Skeletal muscle tissue (tissue), 4 donors: Measurements from ENCODE around the gene IKZF4. TPM values are rescaled to one million over a fixed set of nuclear protein-coding genes. Genes with fewer than 3 reads are reported as not detected.
A peak's percentile ranks its signal among the peaks of the same experiment; 100 is the strongest.

ENCODE experiments used
- H3K27ac ChIP-seq: one replicate; pipeline ENCODE4 v1.7.0; 2013; ENCODE audit warnings: mild to moderate bottlenecking, low read depth, low read length, inconsistent platforms
- H3K27me3 ChIP-seq, 3 donors: one replicate each; pipeline ENCODE4 v1.7.0; 2013; ENCODE audit warnings: low read length in 3 of 3; ENCODE audit not compliant: control insufficient read depth in 3 of 3, insufficient read depth in 3 of 3
- H3K36me3 ChIP-seq, 3 donors: one replicate each; pipeline ENCODE4 v1.7.0; 2013; ENCODE audit warnings: low read length in 3 of 3; ENCODE audit not compliant: control insufficient read depth in 3 of 3, insufficient read depth in 3 of 3
- H3K4me1 ChIP-seq, 3 donors: one replicate each; pipeline ENCODE4 v1.7.0; 2013; ENCODE audit warnings: low read length in 3 of 3, mild to moderate bottlenecking in 3 of 3; ENCODE audit not compliant: control insufficient read depth in 3 of 3, insufficient read depth in 3 of 3
- H3K4me3 ChIP-seq, 3 donors: one replicate each; pipeline ENCODE4 v1.7.0; 2013; ENCODE audit warnings: low read length in 3 of 3
- H3K9ac ChIP-seq, 3 donors: one replicate each; pipeline ENCODE4 v1.7.0; 2013; ENCODE audit warnings: low read length in 3 of 3, mild to moderate bottlenecking in 3 of 3, moderate library complexity in 2 of 3, low read depth in 1 of 3
- H3K9me3 ChIP-seq, 3 donors: one replicate each; pipeline ENCODE4 v1.7.0; 2013; ENCODE audit warnings: low read length in 3 of 3; ENCODE audit not compliant: control insufficient read depth in 3 of 3
- total RNA-seq: library from RNA; depleted of rRNA; stranded (reverse); fragments of >200 nt; gene quantifications from one replicate; pipeline ENCODE4 v1.2.3, GENCODE V29; 2014
- donor health status: Osteomylitis.

IKZF4 gene
- total RNA-seq, 1 donor from 2014 or later = 1.6 TPM

DNA sequence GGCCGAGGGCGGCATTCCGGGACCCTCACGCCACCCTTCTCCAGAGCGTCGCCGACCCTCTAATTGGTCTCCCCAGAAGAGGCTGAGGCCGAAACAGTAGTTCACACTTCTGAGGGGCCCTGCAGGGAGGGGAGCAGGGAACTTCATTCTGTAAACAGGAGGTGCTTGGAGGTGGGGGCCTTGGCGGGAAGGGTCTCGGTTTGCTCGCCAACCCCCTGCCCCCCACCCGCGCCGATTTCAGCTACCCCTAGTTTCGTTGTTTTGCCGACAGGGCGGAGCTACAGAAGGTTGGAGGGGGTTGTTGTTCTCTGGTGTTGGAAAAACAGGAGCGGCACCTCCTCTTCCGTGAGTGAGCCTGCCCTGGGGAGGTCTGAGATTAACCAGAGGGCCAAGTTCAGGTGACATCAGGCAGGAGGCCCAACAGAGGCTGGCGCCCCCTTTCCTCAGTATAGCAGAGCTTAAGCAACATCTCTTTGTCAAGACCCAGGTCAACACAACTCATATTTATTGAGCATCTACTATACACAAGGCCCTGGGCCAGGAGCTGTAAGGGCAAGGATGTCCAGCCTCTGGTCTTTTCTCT is 59.8 kb downstream of the IKZF4 start:
- Histone ChIP-seq H3K27ac (peak overlapping the region; percentile 74), H3K36me3 (no peaks in the 10 kb centered on the region), H3K4me3 (peak overlapping the region in 2 of 3 donors; percentile 72 to 80), H3K27me3 (peaks cover 11 to 17% (median 14%) of the 10 kb centered on the region in 3 donors), H3K9ac (peak overlapping the region in 2 of 3 donors; percentile 57 to 64), H3K4me1 (peaks cover 12 to 16% (median 15%) of the 10 kb centered on the region in 3 donors), H3K9me3 (no peaks in the 10 kb centered on the region)

DNA sequence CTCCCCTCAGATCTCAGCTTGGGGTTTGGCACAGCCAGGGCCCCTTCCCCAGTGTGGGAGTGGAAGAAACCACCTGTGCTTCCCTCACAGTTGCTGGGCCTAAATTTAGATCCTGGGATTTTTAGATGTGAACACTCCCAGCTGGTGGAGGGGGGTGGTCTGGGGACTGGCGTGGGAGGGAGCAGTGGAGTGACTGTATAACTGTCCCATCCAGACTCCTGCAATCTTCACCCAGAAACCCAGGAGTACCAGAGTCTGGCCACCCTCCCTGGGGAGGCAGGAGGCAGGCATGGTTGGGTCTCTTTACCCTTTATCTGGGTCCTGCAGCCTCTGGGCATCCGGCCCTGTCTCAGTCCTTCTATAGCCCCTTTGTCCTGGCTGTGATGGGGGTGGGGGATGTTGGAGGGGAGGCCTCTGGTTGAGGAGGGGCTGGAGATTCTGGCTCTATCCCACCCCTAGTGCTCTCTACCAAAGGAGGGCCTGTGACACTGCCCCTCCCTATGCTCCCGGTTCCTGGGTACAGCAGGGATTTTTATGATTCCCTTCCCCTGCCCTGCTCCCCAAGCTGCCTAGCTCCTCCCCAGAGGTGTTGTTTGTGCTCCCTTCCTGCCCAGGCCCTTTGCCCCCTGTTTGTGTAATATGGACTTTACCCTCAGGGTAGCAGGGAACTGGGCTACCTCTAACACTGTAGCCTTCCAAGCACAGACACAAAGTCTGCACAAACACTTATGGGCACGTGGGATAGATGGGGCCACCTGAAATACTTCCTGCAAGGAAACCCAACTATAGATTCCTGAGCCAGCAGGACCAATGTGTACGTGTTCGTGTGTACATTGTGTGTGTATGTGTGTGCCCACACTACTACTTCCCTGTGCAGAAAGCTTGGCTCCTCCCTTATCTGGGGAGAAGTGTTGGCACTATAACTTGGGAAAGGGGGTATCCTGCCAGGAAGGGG is 60.8 kb downstream of the IKZF4 start:
- peak overlapping the region in 1 of 3 donors; percentile 36 for H3K4me3 ChIP-seq
- H3K9ac ChIP-seq = peak overlapping the region in 1 of 3 donors; percentile 32
- peak overlapping the region; percentile 74 for H3K27ac ChIP-seq
- peaks cover 11 to 17% (median 14%) of the 10 kb centered on the region in 3 donors for H3K27me3 ChIP-seq
- no peaks in the 10 kb centered on the region for H3K36me3 ChIP-seq
- H3K9me3 ChIP-seq = no peaks in the 10 kb centered on the region
- peaks cover 12 to 16% (median 15%) of the 10 kb centered on the region in 3 donors for H3K4me1 ChIP-seq

DNA sequence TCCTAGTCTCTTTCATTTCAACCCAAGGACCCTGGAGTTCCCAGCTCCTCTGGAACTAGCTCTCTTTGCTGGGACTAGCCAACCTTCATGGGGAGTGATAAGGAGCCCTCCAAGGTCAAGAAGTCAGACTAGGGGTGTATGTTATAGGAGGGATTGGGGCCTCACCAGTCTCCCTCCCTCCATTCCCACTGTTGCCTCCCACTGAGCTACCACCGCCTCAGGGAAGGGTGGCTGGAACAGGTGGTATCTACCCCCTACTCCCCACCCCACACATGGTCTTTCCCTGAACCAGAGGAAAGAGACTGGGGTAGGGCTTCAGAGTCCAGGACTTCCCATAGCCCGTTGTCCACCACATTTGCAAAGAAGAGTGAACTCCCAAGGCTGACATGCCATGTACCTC is 61.5 kb downstream of the IKZF4 start:
- peaks cover 12 to 18% (median 15%) of the 10 kb centered on the region in 3 donors for H3K4me1 ChIP-seq
- H3K9ac ChIP-seq = no peak overlapping the region
- no peak overlapping the region for H3K27ac ChIP-seq
- H3K36me3 ChIP-seq = no peaks in the 10 kb centered on the region
- peaks cover 11 to 14% (median 14%) of the 10 kb centered on the region in 3 donors for H3K27me3 ChIP-seq
- no peaks in the 10 kb centered on the region for H3K9me3 ChIP-seq
- no peak overlapping the region for H3K4me3 ChIP-seq

DNA sequence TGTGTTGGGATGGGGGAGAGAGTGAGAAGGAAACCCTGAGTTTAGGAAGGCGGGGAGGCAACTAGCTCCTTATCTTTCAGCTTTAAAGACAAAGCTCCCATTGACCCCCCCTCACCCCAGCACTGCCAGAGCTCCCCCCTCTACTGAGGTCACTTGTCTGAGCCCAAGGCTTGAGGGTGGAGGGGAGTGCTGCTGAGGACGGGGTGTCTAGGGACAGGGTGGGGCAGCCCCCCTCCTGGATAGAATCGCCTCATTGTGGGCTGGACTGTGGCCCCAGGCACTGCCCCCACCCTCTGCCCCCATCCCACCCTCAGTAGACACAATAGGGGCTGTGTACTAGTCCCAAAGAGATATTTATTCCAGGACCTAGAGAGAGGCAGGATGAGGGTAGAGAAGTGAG is 62.1 kb downstream of the IKZF4 start:
- H3K27ac ChIP-seq = no peak overlapping the region
- peaks cover 11 to 14% (median 14%) of the 10 kb centered on the region in 3 donors for H3K27me3 ChIP-seq
- H3K9ac ChIP-seq = no peak overlapping the region
- H3K4me1 ChIP-seq = peaks cover 12 to 19% (median 15%) of the 10 kb centered on the region in 3 donors
- H3K9me3 ChIP-seq = no peaks in the 10 kb centered on the region
- H3K4me3 ChIP-seq = no peak overlapping the region
- H3K36me3 ChIP-seq = no peaks in the 10 kb centered on the region

DNA sequence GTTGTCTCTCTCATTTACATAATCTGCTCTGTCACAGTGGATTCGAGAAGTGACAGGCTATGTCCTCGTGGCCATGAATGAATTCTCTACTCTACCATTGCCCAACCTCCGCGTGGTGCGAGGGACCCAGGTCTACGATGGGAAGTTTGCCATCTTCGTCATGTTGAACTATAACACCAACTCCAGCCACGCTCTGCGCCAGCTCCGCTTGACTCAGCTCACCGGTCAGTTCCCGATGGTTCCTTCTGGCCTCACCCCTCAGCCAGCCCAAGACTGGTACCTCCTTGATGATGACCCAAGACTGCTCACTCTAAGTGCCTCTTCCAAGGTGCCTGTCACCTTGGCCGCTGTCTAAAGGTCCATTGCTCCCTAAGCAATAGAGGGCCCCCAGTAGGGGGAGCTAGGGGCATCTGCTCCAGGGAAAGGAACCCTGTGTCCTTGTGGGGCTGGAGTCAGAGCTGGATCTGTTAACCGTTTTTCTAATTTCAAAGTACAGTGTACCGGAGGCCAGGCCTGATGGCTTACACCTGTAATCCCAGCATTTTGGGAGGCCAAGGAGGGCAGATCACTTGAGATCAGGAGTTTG is 64.2 kb downstream of the IKZF4 start:
- H3K4me1 ChIP-seq = peaks cover 2 to 6% (median 5%) of the 10 kb centered on the region in 3 donors

DNA sequence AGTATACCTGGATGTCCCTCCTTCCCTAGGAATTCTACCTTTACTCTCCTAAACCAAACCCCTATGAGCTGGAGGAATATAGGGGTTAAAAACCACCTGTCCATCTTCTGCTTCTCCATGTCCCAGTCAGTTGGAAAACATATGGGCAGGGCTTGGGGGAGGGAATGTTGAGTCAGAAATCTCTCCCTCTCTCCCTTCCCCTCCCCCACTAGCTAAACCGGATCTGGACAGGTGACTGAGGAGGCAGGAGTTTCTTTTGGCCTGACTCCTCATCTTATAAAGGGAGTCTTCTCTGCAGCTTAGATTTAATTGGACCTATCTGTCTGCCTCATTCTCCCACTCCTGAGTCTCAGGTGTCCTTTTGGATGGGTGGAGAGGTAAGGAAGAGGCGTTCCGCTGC is 65.3 kb downstream of the IKZF4 start:
- H3K9ac ChIP-seq = no peak overlapping the region
- no peaks in the 10 kb centered on the region for H3K36me3 ChIP-seq
- no peak overlapping the region for H3K27ac ChIP-seq
- no peaks in the 10 kb centered on the region for H3K9me3 ChIP-seq
- H3K4me3 ChIP-seq = no peak overlapping the region
- H3K4me1 ChIP-seq = peaks cover 0 to 3% (median 0%) of the 10 kb centered on the region in 3 donors
- peaks cover 1 to 4% (median 3%) of the 10 kb centered on the region in 3 donors for H3K27me3 ChIP-seq

More for the DNA sequence above, 64.2 kb downstream of the IKZF4 start:
- Histone ChIP-seq H3K27me3 (peaks cover 10 to 11% (median 10%) of the 10 kb centered on the region in 3 donors), H3K27ac (no peak overlapping the region), H3K4me3 (no peak overlapping the region), H3K36me3 (no peaks in the 10 kb centered on the region), H3K9me3 (no peaks in the 10 kb centered on the region), H3K9ac (no peak overlapping the region)

DNA sequence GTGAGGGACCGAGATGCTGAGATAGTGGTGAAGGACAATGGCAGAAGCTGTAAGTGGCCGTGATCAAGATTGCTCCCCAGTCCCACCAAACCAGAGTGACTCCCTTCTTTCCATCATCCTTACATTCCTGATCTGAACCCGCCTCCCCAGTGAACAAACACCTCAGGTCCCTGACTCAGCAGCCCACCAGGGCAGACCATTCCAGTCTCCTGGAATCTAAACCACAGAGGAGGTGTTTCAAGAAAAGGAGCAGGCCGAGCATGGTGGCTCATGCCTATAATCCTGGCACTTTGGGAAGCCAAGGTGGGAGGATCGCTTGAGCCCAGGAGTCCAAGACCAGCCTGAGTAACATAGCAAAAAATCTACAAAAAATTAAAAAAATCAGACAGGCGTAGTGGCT is 65.8 kb downstream of the IKZF4 start:
- Histone ChIP-seq H3K36me3 (no peaks in the 10 kb centered on the region), H3K27me3 (peaks cover 0 to 2% (median 0%) of the 10 kb centered on the region in 3 donors), H3K9me3 (no peaks in the 10 kb centered on the region), H3K4me3 (no peak overlapping the region), H3K4me1 (peaks cover 0 to 3% (median 0%) of the 10 kb centered on the region in 3 donors), H3K27ac (no peak overlapping the region), H3K9ac (no peak overlapping the region)

DNA sequence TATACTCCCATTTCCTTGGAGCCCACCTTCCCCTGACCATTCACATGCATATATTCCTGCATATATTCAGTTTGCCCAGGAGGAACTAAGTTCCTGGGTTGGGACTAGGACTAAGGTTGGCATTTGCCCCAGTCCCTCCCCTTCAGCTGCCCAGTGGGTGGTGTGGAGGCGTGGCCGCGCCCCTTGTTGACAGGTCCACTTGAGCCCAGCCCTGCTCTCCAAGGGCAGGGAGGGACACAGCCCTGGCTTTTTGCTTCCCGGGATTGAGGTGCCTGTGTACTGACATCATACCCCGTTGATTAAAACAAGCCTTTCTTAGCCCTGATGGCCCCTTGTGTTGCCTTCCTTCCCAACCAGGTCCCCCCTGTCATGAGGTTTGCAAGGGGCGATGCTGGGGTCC is 66.4 kb downstream of the IKZF4 start:
- H3K36me3 ChIP-seq = no peaks in the 10 kb centered on the region
- H3K9me3 ChIP-seq = no peaks in the 10 kb centered on the region
- no peak overlapping the region for H3K9ac ChIP-seq
- peaks cover 0 to 3% (median 0%) of the 10 kb centered on the region in 3 donors for H3K4me1 ChIP-seq
- H3K27me3 ChIP-seq = no peaks in the 10 kb centered on the region
- no peak overlapping the region for H3K27ac ChIP-seq
- no peak overlapping the region for H3K4me3 ChIP-seq
